H1 (cell line): ENCODE data around the gene GGA2. TPM values are rescaled to one million over a fixed set of nuclear protein-coding genes. Genes with fewer than 3 reads are reported as not detected.

Source experiments
- CTCF ChIA-PET: fragments of 300-600 bp; sonication (Branson Sonifier 250); formaldehyde crosslinking; loops from one replicate; lab custom pipeline; 2021; ENCODE audit not compliant: partially characterized antibody; lab: Charles Lee
- POLR2A ChIA-PET: fragments of 300-600 bp; sonication (Branson Sonifier 250); formaldehyde crosslinking; loops from one replicate; lab custom pipeline; 2021; ENCODE audit warnings: inconsistent platforms; ENCODE audit not compliant: partially characterized antibody; lab: Charles Lee
- DNase-seq, 2 experiments: peaks; one replicate each; pipeline versions ENCODE4 v3.0.0 to v3.0.0-alpha.2; 2010 to 2022; ENCODE audit warnings: low spot score in 2 of 2, low read depth in 1 of 2, mixed read lengths in 1 of 2
- FAIRE-seq: peaks from 2 replicates; lab custom pipeline; 2011; peaks lifted over from hg19 to GRCh38; lab: Jason Lieb, UNC
- H2AFZ ChIP-seq: 2 replicates; pipeline ENCODE4 v1.8.1; 2012; ENCODE audit warnings: low read length, inconsistent platforms
- H2AK5ac ChIP-seq: 2 replicates; pipeline ENCODE4 v1.6.1; 2013; ENCODE audit warnings: low read depth, low read length
- H2BK120ac ChIP-seq: replicated peaks from 2 replicates; pipeline ENCODE3; 2013; ENCODE audit warnings: low read depth, low read length, inconsistent platforms
- H2BK12ac ChIP-seq: 2 replicates; pipeline ENCODE4 v1.6.1; 2013; ENCODE audit warnings: low read depth, low read length
- H2BK15ac ChIP-seq: 2 replicates; pipeline ENCODE4 v1.6.1; 2013; ENCODE audit warnings: low read length
- H2BK20ac ChIP-seq: 2 replicates; pipeline ENCODE4 v1.6.1; 2013; ENCODE audit warnings: low read length
- H2BK5ac ChIP-seq: 2 replicates; pipeline ENCODE4 v1.6.1; 2013; ENCODE audit warnings: low read depth, low read length
- H3K14ac ChIP-seq: 2 replicates; pipeline ENCODE4 v1.6.1; 2013; ENCODE audit warnings: inconsistent platforms; ENCODE audit not compliant: insufficient read length
- H3K18ac ChIP-seq: 2 replicates; pipeline ENCODE4 v1.6.1; 2013; ENCODE audit warnings: low read length; ENCODE audit errors: extremely low read depth
- H3K23ac ChIP-seq: 2 replicates; pipeline ENCODE4 v1.6.1; 2013; ENCODE audit warnings: inconsistent platforms; ENCODE audit not compliant: insufficient read length
- H3K23me2 ChIP-seq: 2 replicates; pipeline ENCODE4 v1.6.1; 2013; ENCODE audit warnings: low read depth, low read length
- H3K27ac ChIP-seq: 2 replicates; pipeline ENCODE4 v1.6.1; 2011; ENCODE audit warnings: low read depth, low read length, inconsistent platforms
- H3K27me3 ChIP-seq, 4 experiments: replicated peaks in 1 of 4; 1 replicate in 1 of 4; 2 replicates in 3 of 4; pipeline versions ENCODE4 v1.6.1 to v1.8.1; 2011 to 2013; ENCODE audit warnings: low read length in 3 of 4, mild to moderate bottlenecking in 3 of 4, inconsistent platforms in 2 of 4, mixed read lengths in 2 of 4, moderate library complexity in 1 of 4; ENCODE audit not compliant: control insufficient read depth in 3 of 4, insufficient read depth in 3 of 4; ENCODE audit errors: extremely low read depth in 1 of 4
- H3K36me3 ChIP-seq, 4 experiments: 2 replicates each; pipeline versions ENCODE4 v1.6.1 to v1.8.1; 2011 to 2013; ENCODE audit warnings: mild to moderate bottlenecking in 4 of 4, low read length in 3 of 4, moderate library complexity in 2 of 4, control low read depth in 1 of 4, inconsistent platforms in 1 of 4; ENCODE audit not compliant: insufficient read depth in 4 of 4, control insufficient read depth in 2 of 4
- H3K4ac ChIP-seq: replicated peaks from 2 replicates; pipeline ENCODE3; 2013; ENCODE audit warnings: low read length, low read depth, mixed read lengths, inconsistent platforms; ENCODE audit not compliant: insufficient read length
- H3K4me1 ChIP-seq, 4 experiments: replicated peaks in 1 of 4; 1 replicate in 1 of 4; 2 replicates in 3 of 4; pipeline versions ENCODE4 v1.6.1 to v1.8.1; 2011 to 2013; ENCODE audit warnings: low read length in 3 of 4, inconsistent platforms in 2 of 4, mixed read lengths in 1 of 4; ENCODE audit not compliant: insufficient read depth in 4 of 4, control insufficient read depth in 3 of 4
- H3K4me2 ChIP-seq, 2 experiments: 2 replicates each; pipeline versions ENCODE4 v1.6.1 to v1.8.1; 2011 to 2013; ENCODE audit warnings: low read depth in 2 of 2, low read length in 2 of 2, control low read depth in 1 of 2, inconsistent platforms in 1 of 2, mild to moderate bottlenecking in 1 of 2; ENCODE audit not compliant: insufficient read depth in 1 of 2
- H3K4me3 ChIP-seq, 4 experiments: fragments of 200-600, 300-600 bp in 1 of 4; sonication (generic), shearing (Covaris generic), sonication (Bioruptor Twin) in 1 of 4; 2 replicates each; pipeline versions ENCODE4 v1.5.1 to v1.8.1; 2011 to 2016; ENCODE audit warnings: low read length in 4 of 4, low read depth in 3 of 4, control low read depth in 2 of 4, inconsistent platforms in 2 of 4, mild to moderate bottlenecking in 2 of 4, mixed read lengths in 1 of 4, moderate library complexity in 1 of 4; ENCODE audit not compliant: insufficient read depth in 2 of 4; ENCODE audit errors: extremely low read depth in 1 of 4
- H3K56ac ChIP-seq: replicated peaks from 2 replicates; pipeline ENCODE3; 2013; ENCODE audit warnings: low read depth, mild to moderate bottlenecking, mixed read lengths, low read length, inconsistent platforms; ENCODE audit not compliant: insufficient read length
- H3K79me1 ChIP-seq: 2 replicates; pipeline ENCODE4 v1.6.1; 2013; ENCODE audit warnings: low read depth, low read length, control low read depth
- H3K79me2 ChIP-seq, 2 experiments: 2 replicates each; pipeline versions ENCODE4 v1.6.1 to v1.8.1; 2012 to 2013; ENCODE audit warnings: low read length in 2 of 2, mild to moderate bottlenecking in 2 of 2, inconsistent platforms in 1 of 2; ENCODE audit not compliant: insufficient read depth in 2 of 2, control insufficient read depth in 1 of 2
- H3K9ac ChIP-seq, 4 experiments: replicated peaks in 1 of 4; 1 replicate in 1 of 4; 2 replicates in 3 of 4; pipeline versions ENCODE4 v1.6.1 to v1.8.1; 2011 to 2013; ENCODE audit warnings: low read depth in 3 of 4, low read length in 3 of 4, control low read depth in 2 of 4, mild to moderate bottlenecking in 2 of 4, moderate library complexity in 2 of 4, inconsistent platforms in 1 of 4; ENCODE audit errors: extremely low read depth in 1 of 4
- H3K9me3 ChIP-seq, 2 experiments: 2 replicates each; pipeline versions ENCODE4 v1.6.1 to v1.8.1; 2012 to 2013; ENCODE audit warnings: mild to moderate bottlenecking in 2 of 2, moderate library complexity in 2 of 2, control low read depth in 1 of 2, inconsistent platforms in 1 of 2, low read depth in 1 of 2, low read length in 1 of 2, mixed read lengths in 1 of 2; ENCODE audit not compliant: insufficient read depth in 2 of 2
- H4K20me1 ChIP-seq, 2 experiments: replicated peaks in 1 of 2; 2 replicates each; pipeline versions ENCODE3 to v1.8.1; 2011 to 2013; ENCODE audit warnings: inconsistent platforms in 2 of 2, low read length in 2 of 2, mild to moderate bottlenecking in 1 of 2; ENCODE audit not compliant: insufficient read depth in 2 of 2, control insufficient read depth in 1 of 2
- H4K5ac ChIP-seq: 2 replicates; pipeline ENCODE4 v1.6.1; 2013; ENCODE audit warnings: low read length, low read depth, mixed read lengths, inconsistent platforms; ENCODE audit not compliant: insufficient read length
- H4K8ac ChIP-seq: 2 replicates; pipeline ENCODE4 v1.8.0; 2013; ENCODE audit warnings: mild to moderate bottlenecking, moderate library complexity, low read length, inconsistent platforms; ENCODE audit not compliant: insufficient read depth; ENCODE audit errors: extremely low read depth
- H4K91ac ChIP-seq: replicated peaks from 2 replicates; pipeline ENCODE3; 2013; ENCODE audit warnings: low read length, mixed read lengths, inconsistent platforms; ENCODE audit not compliant: insufficient read length
- CTCF ChIP-seq, 3 experiments: IDR thresholded peaks; 1 replicate in 2 of 3; 2 replicates in 1 of 3; pipeline versions ENCODE4 v1.5.1 to v1.6.1; 2011; ENCODE audit warnings: low read length in 3 of 3, mild to moderate bottlenecking in 3 of 3, inconsistent platforms in 2 of 3, low read depth in 1 of 3, moderate library complexity in 1 of 3; ENCODE audit not compliant: insufficient read depth in 1 of 3; ENCODE audit errors: control extremely low read depth in 1 of 3
- EZH2 ChIP-seq: fragments of 200-600 bp; sonication (generic); IDR thresholded peaks from 2 replicates; pipeline ENCODE4 v1.7.1; 2012; ENCODE audit warnings: low read depth, mild to moderate bottlenecking, moderate library complexity, low read length, inconsistent platforms; ENCODE audit not compliant: severe bottlenecking
- MAX ChIP-seq: IDR thresholded peaks from 2 replicates; pipeline ENCODE4 v1.6.1; 2012; ENCODE audit warnings: inconsistent platforms
- NANOG ChIP-seq: IDR thresholded peaks from 2 replicates; pipeline ENCODE4 v1.6.1; 2011; ENCODE audit warnings: low read length, low read depth, mild to moderate bottlenecking, inconsistent platforms; ENCODE audit not compliant: insufficient read depth, poor library complexity, severe bottlenecking
- RAD21 ChIP-seq, 2 experiments: IDR thresholded peaks in 1 of 2; conservative IDR thresholded peaks in 1 of 2; 2 replicates each; pipeline ENCODE4 v1.6.1; 2011; ENCODE audit warnings: low read depth in 2 of 2, low read length in 2 of 2, improper control_type of control experiment in 1 of 2, inconsistent platforms in 1 of 2, mild to moderate bottlenecking in 1 of 2, moderate library complexity in 1 of 2
- RFX5 ChIP-seq: IDR thresholded peaks from 2 replicates; pipeline ENCODE4 v1.6.1; 2011; ENCODE audit warnings: low read depth, low read length, improper control_type of control experiment, borderline replicate concordance
- SP2 ChIP-seq: IDR thresholded peaks from 2 replicates; pipeline ENCODE4 v1.6.1; 2012; ENCODE audit warnings: mild to moderate bottlenecking, low read length, inconsistent platforms
- WGBS, 2 experiments: shearing (Covaris generic) in 1 of 2; methylation state at CpG; one replicate each; pipeline versions ENCODE4 v1.1.6 to v1.1.7; 2013 to 2015; ENCODE audit warnings: low lambda C conversion rate in 2 of 2, mixed read lengths in 2 of 2, inconsistent platforms in 1 of 2, low coverage in 1 of 2, missing lambda C conversion rate in 1 of 2; ENCODE audit not compliant: insufficient replicate concordance in 2 of 2, insufficient coverage in 1 of 2, insufficient read length in 1 of 2; ENCODE audit errors: extremely low coverage in 1 of 2, missing lambda C conversion rate in 1 of 2; 5-methylcytosine and 5-hydroxymethylcytosine counted together
- polyA plus RNA-seq, 7 experiments: library from polyadenylated mRNA; depleted of rRNA in 3 of 7; stranded (reverse) in 5 of 7; unstranded in 2 of 7; fragments of >200 nt in 5 of 7; fragments of 200-250 nt in 2 of 7; gene quantifications; 1 replicate in 5 of 7; 2 replicates in 1 of 7; 4 replicates in 1 of 7; pipeline versions ENCODE4 v1.2.1 to v1.2.3, GENCODE V29; 2011 to 2013; ENCODE audit warnings: missing spikeins in 2 of 7, mixed read lengths in 2 of 7
- total RNA-seq: library from RNA; stranded (reverse); fragmentation: NEBNext Ultra II Directional; extraction: Animal tissue kit (Norgen Biotek cat#: 25700); gene quantifications from 2 replicates; pipeline ENCODE4 v1.2.1, GENCODE V29; 2021

Gene GGA2
- total and polyA plus RNA-seq, 2 of the 8 experiments (the other 6 are each of a cell fraction or from before 2014, with no cell fraction given), result 65.8 to 114 TPM

- no peak overlapping the region for H2BK15ac ChIP-seq
- TF ChIP-seq RAD21 (IDR thresholded peaks at IDR 0.05 in 1 of 2, conservative IDR thresholded peaks at IDR 0.05 in 1 of 2; ENCODE audit: low read depth in 2 of 2, low read length in 2 of 2) (no peak), CTCF (IDR thresholded peaks at IDR 0.05; ENCODE audit: control extremely low read depth in 1 of 3, insufficient read depth in 1 of 3, low read depth in 1 of 3, low read length in 3 of 3) (no peak), NANOG (no peak), SP2 (no peak), RFX5 (no peak), MAX (no peak), EZH2 (no peak)
- no peak overlapping the region for H2AFZ ChIP-seq
- H3K18ac ChIP-seq, result no peak overlapping the region
- H3K9me3 ChIP-seq, result no peaks in the 10 kb centered on the region
- H3K9ac ChIP-seq, result no peak overlapping the region
- H3K79me2 ChIP-seq, result peaks cover 0 to 61% of the 10 kb centered on the region in 2 experiments
- H3K27me3 ChIP-seq, result no peaks in the 10 kb centered on the region
- no peak for DNase-seq
- H3K56ac ChIP-seq, result no peak overlapping the region
- H3K23ac ChIP-seq, result no peak overlapping the region
- peaks cover 14% of the 10 kb centered on the region; the same call in 1 of the 2 replicates for H3K79me1 ChIP-seq
- H2BK20ac ChIP-seq, result no peak overlapping the region
- no peak overlapping the region for H4K5ac ChIP-seq
- FAIRE-seq, result no peak
- no peak overlapping the region for H2AK5ac ChIP-seq
- H4K91ac ChIP-seq, result no peak overlapping the region
- no peaks in the 10 kb centered on the region for H3K23me2 ChIP-seq
- peaks cover 20 to 36% (median 33%) of the 10 kb centered on the region in 4 experiments for H3K36me3 ChIP-seq
- 81% methylated on average over 10 of the region's 12 CpGs; no CpG with 5 or more reads in 1 of the 2 experiments for WGBS, 2 experiments
- no peak overlapping the region for H3K27ac ChIP-seq
- no peak overlapping the region for H2BK120ac ChIP-seq
- no peak overlapping the region for H2BK5ac ChIP-seq
- H3K14ac ChIP-seq, result no peak overlapping the region
- H3K4me3 ChIP-seq, result no peak overlapping the region
- ChIA-PET POLR2A (interaction anchor here (0.6 to 8.6 kb wide), 5 partner anchors 10 to 198 kb away, joined by 3 to 63 read pairs (median 3); partner anchors contain the start of genes COG7 and GGA2), CTCF (interaction anchor here (0.7 kb wide), 1 partner anchor 1812 kb away, joined by 3 read pairs; no protein-coding TSS in a partner anchor)
- H3K4me1 ChIP-seq, result peaks cover 0 to 6% (median 3%) of the 10 kb centered on the region in 4 experiments; a peak in 4 of 7 replicates
- H3K4me2 ChIP-seq, result no peak overlapping the region
- peaks cover 26 to 36% of the 10 kb centered on the region in 2 experiments for H4K20me1 ChIP-seq
- H2BK12ac ChIP-seq, result no peak overlapping the region
- no peak overlapping the region for H3K4ac ChIP-seq
- no peak overlapping the region for H4K8ac ChIP-seq
Observed at GRCh38 chr16:23496821-23497542, 13.3 kb downstream of the GGA2 start.
